ENCODE measurements around the gene SH2D6.
"Not testable (repeated sequence)": the region's sequence is repeated elsewhere in the genome, so short reads cannot be mapped to it uniquely, and the experiment has no call there.

SH2D6 gene

GRCh38 chr2:85472261-85472660, 53.7 kb downstream of the SH2D6 start:
- no peak for DNase-seq

- DNase-seq: no peak
Observed at GRCh38 chr2:85475799-85476490, 57.4 kb downstream of the SH2D6 start.

DNA sequence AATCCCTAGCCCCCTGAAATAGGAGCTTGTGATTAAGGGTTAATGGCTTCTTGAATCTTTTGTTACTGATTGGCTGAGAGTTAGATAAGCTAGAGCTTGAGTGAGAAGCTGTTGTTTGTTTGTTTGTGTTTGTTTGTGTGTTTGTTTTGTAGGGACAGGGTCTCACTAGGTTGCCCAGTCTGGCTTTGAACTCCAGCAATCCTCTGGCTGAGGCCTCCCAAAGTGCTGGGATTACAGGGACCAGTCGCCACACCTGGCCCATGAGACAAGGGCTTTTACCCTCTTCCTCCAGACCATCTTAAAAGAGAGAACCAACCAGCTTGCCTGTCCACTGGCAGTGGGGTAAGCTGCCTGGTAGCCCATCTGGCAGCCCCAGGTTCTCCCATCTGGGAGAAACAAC, 58.1 kb downstream of the SH2D6 start:
- no peak for DNase-seq

DNA sequence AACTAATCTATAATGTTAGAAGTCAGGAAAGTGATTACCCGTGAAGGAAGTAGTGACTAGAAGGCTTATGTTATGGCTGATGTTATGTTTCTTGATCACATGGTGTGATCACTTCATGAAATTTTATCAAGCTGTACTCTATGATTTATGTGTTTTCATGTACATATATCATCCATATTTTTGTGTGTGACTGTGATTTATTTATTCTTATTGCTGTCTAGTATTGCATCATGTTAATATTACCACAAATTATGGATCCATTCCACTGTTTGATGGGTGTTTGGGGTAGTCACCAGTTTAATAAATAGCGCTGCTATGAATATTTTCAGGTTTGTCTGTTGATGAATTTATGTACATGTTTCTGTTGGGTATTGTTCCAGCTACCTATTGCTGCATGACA, 59.4 kb downstream of the SH2D6 start:
- no peak for DNase-seq

DNA sequence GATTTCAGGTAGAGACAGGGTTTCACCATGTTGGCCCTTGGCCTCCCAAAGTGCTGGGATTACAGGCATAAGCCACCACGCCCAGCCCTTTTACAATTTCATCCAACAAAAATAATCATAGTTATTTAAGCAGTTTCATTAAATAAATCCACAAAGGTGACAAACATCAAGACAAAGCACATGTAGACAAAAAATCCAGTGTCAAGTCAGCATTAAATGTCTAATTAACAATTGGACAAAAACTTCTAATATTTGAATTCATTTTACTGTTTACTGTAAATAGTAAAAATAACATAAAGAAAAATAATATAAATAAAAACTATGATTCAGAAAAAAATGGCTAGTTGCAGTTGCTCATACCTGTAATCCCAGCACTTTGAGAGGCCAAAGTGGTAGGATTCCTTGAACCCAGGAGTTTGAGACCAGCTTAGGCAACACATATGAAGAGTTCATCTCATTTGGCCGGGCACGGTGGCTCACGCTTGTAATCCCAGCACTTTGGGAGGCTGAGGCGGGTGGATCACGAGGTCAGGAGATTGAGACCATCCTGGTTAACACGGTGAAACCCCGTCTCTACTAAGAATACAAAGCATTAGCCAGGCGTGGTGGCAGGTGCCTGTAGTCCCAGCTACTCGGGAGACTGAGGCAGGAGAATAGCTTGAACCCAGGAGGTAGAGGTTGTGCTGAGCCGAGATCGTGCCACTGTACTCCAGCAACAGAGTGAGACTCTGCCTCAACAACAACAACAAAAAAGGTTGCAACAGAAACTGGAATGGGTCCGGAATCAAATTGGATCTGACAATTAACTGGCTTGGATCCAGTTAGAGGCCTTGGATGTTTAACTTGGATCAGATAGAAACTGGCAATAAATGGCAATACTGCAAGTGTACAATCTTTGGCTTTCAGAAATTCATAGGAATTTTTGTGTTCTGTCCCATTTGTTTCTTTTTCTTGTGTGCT, 63.6 kb downstream of the SH2D6 start:
- DNase-seq: no peak

DNA sequence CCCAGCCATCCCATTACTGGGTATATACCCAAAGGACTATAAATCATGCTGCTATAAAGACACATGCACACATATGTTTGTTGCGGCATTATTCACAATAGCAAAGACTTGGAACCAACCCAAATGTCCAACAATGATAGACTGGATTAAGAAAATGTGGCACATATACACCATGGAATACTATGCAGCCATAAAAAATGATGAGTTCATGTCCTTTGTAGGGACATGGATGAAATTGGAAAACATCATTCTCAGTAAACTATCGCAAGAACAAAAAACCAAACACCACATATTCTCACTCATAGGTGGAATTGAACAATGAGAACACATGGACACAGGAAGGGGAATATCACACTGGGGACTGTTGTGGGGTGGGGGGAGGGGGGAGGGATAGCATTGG, 66.1 kb downstream of the SH2D6 start:
- DNase-seq: not testable (repeated sequence)

DNA sequence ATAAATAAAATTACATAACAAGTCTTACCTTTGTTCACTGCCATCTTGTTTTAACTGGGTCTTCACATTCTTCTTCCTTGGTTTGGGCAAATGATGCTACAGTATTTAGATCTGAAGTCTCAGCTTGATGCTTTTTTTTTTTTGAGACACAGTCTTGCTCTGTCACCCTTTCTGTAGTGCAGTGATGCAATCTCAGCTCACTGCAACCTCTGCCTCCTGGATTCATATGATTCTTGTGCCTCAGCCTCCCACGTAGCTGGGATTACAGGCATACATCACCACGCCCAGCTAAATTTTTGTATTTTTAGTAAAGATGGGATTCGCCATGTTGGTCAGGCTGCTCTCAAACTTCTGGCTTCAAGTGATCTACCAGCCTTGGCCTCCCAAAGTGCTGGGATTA, 67.3 kb downstream of the SH2D6 start:
- DNase-seq: no peak
